Measurements from ENCODE around the gene GPR78.

DNA sequence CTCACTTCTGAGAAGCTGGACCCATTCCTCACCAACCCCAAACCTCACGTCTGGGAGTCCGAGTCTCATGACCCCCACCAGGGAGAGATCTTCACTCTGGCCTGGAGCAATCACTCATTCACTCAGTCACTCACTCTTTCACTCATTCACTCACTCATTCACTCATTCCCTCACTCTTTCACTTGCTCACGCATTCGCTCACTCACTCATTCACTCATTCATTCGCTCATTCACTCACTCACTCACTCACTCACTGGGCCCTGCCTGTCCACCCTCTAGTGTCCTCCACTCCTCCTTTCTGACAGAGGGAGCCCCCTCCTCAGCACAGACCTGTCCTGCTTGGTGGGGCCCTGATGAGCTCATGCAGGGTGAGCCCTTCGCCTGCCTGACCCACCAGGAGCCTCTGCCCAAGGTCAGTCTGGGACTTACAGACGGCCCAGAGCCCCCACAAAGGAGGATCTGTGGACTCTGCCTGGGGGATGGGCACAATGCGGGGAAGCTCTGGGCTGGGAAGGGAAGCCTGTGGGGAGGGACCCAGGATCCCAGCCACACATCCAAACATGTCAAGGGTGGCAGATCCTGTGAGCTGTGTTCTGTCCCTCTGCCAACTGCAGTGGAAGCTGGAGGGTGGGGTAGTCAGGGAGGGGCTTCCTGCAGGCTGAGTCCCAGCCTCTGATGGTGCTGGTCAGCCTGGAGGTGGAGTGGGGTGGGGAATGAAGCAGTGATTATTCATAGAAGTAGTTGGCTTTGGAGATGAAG is 30.8 kb downstream of the GPR78 start:
- TF ChIP-seq JUND (IDR thresholded peaks at IDR 0.05; ENCODE audit: low read length) (no peak), EGR1 (IDR thresholded peaks at IDR 0.05; ENCODE audit: borderline replicate concordance, low read depth, low read length) (no peak), TCF12 (IDR thresholded peaks at IDR 0.05; ENCODE audit: low read depth, low read length) (no peak)

Measured in H1 (cell line).